MCF 10A (cell line): ENCODE data around the gene NQO2. TPM values are rescaled to one million over a fixed set of nuclear protein-coding genes. Genes with fewer than 3 reads are reported as not detected.
"Not testable (repeated sequence)": the region's sequence is repeated elsewhere in the genome, so short reads cannot be mapped to it uniquely, and the experiment has no call there.

ENCODE experiments used
- BruUV-seq: library from RNA; stranded (reverse); fragments of 400-500 nt; replicated peaks from 2 replicates; lab custom pipeline; 2021; lab: Mats Ljungman, UMichigan
- CTCF ChIA-PET: fragments of 300-600 bp; sonication (Branson Sonifier 250); formaldehyde crosslinking; extraction: SDS; loops from one replicate; lab custom pipeline; 2021; ENCODE audit warnings: antibody characterized with exemption, inconsistent platforms; lab: Yijun Ruan, JAX
- POLR2A ChIA-PET: fragments of 300-600, 350-650 bp; sonication (Branson Sonifier 250); formaldehyde crosslinking; extraction: SDS; loops from one replicate; lab custom pipeline; 2020; ENCODE audit warnings: antibody characterized with exemption, inconsistent platforms; lab: Yijun Ruan, JAX
- DNase-seq: peaks from one replicate; pipeline ENCODE4 v3.0.0-alpha.2; 2018; ENCODE audit not compliant: unreplicated experiment
- H3K27ac Mint-ChIP-seq: one replicate; pipeline ENCODE4 v1.8.0; 2022; ENCODE audit warnings: mild to moderate bottlenecking, low read depth, mixed read lengths; ENCODE audit not compliant: unreplicated experiment
- H3K27me3 Mint-ChIP-seq: one replicate; pipeline ENCODE4 v1.8.0; 2022; ENCODE audit warnings: mixed read lengths; ENCODE audit not compliant: insufficient read depth, unreplicated experiment
- H3K36me3 Mint-ChIP-seq: one replicate; pipeline ENCODE4 v1.8.0; 2022; ENCODE audit warnings: mild to moderate bottlenecking, moderate library complexity, mixed read lengths; ENCODE audit not compliant: insufficient read depth, unreplicated experiment
- H3K4me1 Mint-ChIP-seq: one replicate; pipeline ENCODE4 v1.8.0; 2022; ENCODE audit warnings: mixed read lengths; ENCODE audit not compliant: insufficient read depth, unreplicated experiment
- H3K4me3 Mint-ChIP-seq: one replicate; pipeline ENCODE4 v1.8.0; 2022; ENCODE audit warnings: mild to moderate bottlenecking, moderate library complexity, mixed read lengths; ENCODE audit not compliant: unreplicated experiment
- H3K9me3 Mint-ChIP-seq: one replicate; pipeline ENCODE4 v1.8.0; 2022; ENCODE audit warnings: mixed read lengths; ENCODE audit not compliant: unreplicated experiment
- CTCF ChIP-seq: fragments of 200-600 bp; IDR thresholded peaks from one replicate; pipeline ENCODE4 v1.8.0; 2022; ENCODE audit warnings: antibody characterized with exemption, mild to moderate bottlenecking; ENCODE audit not compliant: unreplicated experiment
- intact Hi-C: fragments of 100-400 bp; cut with micrococcal nuclease; formaldehyde crosslinking; loops from 2 replicates; pipeline ENCODE4 v1.14.1; 2022
- total RNA-seq: library from RNA; stranded (reverse); gene quantifications from 2 replicates; pipeline ENCODE4 v1.2.3, GENCODE V29; 2022

NQO2 gene
- total RNA-seq, 1 experiment from 2014 or later, result 18.6 TPM

GRCh38 chr6:3006476-3006875 is 6.8 kb downstream of the NQO2 start:
- intact Hi-C loops, result no loop called here
- Mint-ChIP-seq H3K9me3 (no peaks in the 10 kb centered on the region), H3K4me3 (no peak overlapping the region), H3K27me3 (no peaks in the 10 kb centered on the region), H3K36me3 (peaks cover 10% of the 10 kb centered on the region), H3K27ac (no peak overlapping the region), H3K4me1 (peaks cover 6% of the 10 kb centered on the region)
- BruUV-seq, result no TSS peak
- POLR2A ChIA-PET, result no interaction called here
- CTCF ChIA-PET, result no interaction called here
- DNase-seq, result no peak
- no peak for TF ChIP-seq CTCF

DNA sequence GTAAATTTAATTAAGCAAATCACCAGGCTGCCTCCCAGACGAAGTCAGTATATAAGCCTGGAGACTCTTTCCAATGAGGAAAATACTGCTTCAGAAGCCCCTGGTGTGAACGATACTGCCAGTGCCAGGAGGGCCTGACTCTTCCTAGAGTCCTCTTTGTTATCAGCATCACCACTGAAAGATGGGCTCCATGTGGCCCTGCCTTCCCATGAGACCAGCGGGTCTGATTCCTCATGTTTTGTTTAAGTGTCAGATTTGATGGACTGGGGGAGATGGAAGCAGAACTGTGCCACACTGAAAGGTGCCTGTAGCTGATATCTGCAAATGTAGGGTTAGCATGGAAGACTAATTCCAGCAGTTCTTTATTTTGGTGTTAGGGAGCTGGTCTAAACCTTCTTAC is 7.9 kb downstream of the NQO2 start:
- Mint-ChIP-seq H3K27ac (no peak overlapping the region), H3K4me1 (no peaks in the 10 kb centered on the region), H3K27me3 (no peaks in the 10 kb centered on the region), H3K36me3 (peaks cover 10% of the 10 kb centered on the region), H3K9me3 (no peaks in the 10 kb centered on the region), H3K4me3 (no peak overlapping the region)
- POLR2A ChIA-PET, result no interaction called here
- intact Hi-C loops, result no loop called here
- BruUV-seq, result no TSS peak
- CTCF ChIA-PET, result interaction anchor here (1.0 kb wide), 1 partner anchor 18 kb away, joined by 3 read pairs; no protein-coding TSS in a partner anchor
- DNase-seq, result no peak
- no peak for TF ChIP-seq CTCF

DNA sequence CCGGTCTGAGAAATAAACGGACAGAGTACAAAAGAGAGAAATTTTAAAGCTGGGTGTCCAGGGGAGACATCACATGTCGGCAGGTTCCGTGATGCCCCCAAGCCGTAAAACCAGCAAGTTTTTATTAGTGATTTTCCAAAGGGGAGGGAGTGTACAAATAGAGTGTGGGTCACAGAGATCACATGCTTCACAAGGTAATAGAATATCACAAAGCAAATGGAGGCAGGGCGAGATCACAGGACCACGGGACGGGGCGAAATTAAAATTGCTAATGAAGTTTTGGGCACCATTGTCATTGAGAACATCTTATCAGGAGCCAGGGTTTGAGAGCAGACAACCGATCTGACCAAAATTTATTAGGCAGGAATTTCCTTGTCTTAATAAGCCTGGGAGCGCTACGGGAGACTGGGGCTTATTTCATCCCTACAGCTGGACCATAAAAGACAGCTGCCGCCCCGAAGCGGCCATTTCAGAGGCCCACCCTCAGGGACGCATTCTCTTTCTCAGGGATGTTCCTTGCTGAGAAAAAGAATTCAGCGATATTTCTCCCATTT is 9.1 kb downstream of the NQO2 start:
- H3K4me1 Mint-ChIP-seq, POLR2A ChIA-PET, H3K4me3 Mint-ChIP-seq, intact Hi-C loops, H3K27ac Mint-ChIP-seq, BruUV-seq, H3K9me3 Mint-ChIP-seq, DNase-seq, CTCF ChIA-PET, H3K27me3 Mint-ChIP-seq: not testable (repeated sequence)
- H3K36me3 Mint-ChIP-seq, result peaks cover 19% of the 10 kb centered on the region

DNA sequence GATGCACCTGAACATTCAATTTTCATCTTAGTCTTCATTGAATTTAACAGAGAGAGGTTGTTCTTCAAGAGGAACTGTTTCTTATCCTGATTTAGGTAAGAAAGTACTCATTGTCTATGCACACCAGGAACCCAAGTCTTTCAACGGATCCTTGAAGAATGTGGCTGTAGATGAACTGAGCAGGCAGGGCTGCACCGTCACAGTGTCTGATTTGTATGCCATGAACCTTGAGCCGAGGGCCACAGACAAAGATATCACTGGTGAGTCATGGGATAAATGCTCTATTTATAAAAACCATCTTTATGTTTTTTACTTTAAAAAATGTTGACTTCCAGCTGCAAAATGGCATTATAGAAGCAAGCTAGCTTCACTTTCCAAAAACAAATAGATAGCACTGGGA is 10.2 kb downstream of the NQO2 start:
- no peak overlapping the region for H3K27ac Mint-ChIP-seq
- intact Hi-C loops, result no loop called here
- H3K36me3 Mint-ChIP-seq, result peaks cover 21% of the 10 kb centered on the region
- TF ChIP-seq CTCF, result no peak
- no peaks in the 10 kb centered on the region for H3K27me3 Mint-ChIP-seq
- no TSS peak for BruUV-seq
- peaks cover 9% of the 10 kb centered on the region for H3K4me1 Mint-ChIP-seq
- CTCF ChIA-PET, result interaction anchor here (1.0 to 1.2 kb wide), 2 partner anchors 8 to 47 kb away, joined by 4 read pairs; no protein-coding TSS in a partner anchor
- no peaks in the 10 kb centered on the region for H3K9me3 Mint-ChIP-seq
- DNase-seq, result no peak
- POLR2A ChIA-PET, result interaction anchor here (1.2 kb wide), 1 partner anchor 15 kb away, joined by 3 read pairs; no protein-coding TSS in a partner anchor
- H3K4me3 Mint-ChIP-seq, result no peak overlapping the region
